LNCAP (cell line): ENCODE data around the gene LRRTM2.

Experiments used
- TF ChIP-seq, protein P1 (sequence below): fragments of 450-650 bp; IDR thresholded peaks from 2 replicates; pipeline ENCODE4 v1.5.1; 2017; ENCODE audit warnings: mild to moderate bottlenecking

The LRRTM2 gene

DNA sequence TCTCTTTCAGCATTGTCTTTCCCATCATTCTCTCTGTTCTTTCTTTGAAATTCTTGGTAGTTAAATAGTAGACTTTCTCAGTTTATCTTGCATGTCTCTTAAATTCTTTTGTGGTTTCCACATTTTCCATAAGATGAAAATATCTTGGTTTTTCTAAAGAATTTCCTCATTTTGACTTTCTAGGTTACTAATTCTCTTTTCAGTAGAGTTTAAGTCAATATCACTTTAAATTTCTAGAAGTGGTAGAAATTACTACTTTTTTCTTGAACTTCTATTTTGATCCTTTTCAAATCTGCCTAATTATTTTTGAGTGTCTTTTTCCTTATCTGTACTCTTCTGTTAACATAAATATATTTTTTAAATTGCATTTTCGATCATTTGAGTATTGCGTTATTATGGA is 23.6 kb upstream of the LRRTM2 start:
- TF ChIP-seq, protein P1, sequence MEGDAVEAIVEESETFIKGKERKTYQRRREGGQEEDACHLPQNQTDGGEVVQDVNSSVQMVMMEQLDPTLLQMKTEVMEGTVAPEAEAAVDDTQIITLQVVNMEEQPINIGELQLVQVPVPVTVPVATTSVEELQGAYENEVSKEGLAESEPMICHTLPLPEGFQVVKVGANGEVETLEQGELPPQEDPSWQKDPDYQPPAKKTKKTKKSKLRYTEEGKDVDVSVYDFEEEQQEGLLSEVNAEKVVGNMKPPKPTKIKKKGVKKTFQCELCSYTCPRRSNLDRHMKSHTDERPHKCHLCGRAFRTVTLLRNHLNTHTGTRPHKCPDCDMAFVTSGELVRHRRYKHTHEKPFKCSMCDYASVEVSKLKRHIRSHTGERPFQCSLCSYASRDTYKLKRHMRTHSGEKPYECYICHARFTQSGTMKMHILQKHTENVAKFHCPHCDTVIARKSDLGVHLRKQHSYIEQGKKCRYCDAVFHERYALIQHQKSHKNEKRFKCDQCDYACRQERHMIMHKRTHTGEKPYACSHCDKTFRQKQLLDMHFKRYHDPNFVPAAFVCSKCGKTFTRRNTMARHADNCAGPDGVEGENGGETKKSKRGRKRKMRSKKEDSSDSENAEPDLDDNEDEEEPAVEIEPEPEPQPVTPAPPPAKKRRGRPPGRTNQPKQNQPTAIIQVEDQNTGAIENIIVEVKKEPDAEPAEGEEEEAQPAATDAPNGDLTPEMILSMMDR: no peak

DNA sequence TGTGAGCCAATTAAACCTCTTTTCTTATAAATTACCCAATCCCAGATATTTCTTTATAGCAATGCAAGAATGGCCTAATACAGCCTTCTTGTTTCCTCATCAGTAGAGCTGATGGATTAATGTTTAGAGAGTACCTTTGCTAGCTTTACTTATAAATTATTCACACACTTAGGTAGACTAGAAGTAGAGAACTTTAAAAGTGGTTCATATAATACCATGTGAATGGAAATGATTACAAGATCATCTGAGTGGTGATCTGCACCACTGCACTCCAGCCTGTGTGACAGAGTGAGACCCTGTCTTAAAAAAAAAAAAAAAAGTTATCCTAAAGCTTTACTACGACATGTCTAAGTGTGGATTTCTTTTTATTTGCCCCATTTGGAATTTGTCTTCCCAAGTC is 23.2 kb upstream of the LRRTM2 start:
- TF ChIP-seq, protein P1: no peak

DNA sequence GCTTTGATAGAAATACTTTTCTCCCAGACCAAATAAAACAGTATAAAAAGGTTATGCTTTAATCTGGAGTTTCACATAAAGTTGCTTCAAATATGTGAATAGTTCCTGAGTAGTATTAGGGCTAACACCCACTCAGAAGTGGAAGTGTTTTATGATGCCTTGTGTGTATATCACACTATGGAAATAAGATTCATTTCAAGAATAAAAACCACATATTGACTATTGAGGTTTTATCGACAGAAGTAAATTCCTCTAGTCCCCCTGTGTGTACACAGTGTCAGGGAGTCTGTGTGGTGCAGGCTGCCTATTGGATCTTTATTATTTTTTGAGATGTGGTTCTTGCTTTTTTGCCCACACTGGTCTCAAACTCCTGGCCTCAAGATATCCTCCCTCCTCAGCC is 20.8 kb upstream of the LRRTM2 start:
- TF ChIP-seq, protein P1: no peak

DNA sequence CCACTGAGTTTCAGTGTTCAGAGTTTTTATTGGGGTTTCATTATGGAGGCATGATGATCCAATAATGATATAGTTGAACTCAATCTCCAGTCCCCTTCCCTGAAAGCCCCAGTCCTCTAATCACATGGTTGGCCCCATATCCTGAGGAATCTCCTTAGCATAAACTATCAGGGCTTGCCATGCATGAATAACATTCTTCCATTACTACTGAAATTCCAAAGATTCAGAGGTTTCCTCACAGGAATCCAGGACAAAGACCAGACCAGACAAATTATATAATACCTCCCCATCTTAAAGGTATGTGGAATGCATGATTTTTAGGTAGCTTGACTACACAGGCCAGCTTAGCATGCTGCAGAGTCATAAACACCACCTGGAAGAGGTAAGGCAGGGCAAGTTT is 15.5 kb upstream of the LRRTM2 start:
- TF ChIP-seq, protein P1: no peak

DNA sequence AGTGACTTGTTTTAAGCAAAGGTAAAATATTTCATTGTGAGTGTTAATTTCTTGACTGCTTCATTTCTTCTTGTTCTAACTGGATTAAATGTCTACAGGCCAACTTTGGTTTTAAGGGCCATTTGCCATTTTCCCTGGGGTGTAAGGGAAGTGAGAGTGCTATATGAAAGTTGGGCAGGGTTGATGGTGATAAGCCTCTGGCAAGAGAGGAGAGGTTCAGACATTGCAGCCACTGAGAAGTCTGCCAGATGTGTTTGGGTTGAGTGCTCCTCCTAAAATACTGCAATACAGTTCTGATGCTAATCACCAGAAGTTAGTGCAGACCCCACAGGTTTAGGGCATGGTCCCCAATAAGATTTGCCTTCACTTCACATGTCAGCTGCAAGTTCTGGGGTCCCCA is 14.9 kb upstream of the LRRTM2 start:
- TF ChIP-seq, protein P1: no peak

DNA sequence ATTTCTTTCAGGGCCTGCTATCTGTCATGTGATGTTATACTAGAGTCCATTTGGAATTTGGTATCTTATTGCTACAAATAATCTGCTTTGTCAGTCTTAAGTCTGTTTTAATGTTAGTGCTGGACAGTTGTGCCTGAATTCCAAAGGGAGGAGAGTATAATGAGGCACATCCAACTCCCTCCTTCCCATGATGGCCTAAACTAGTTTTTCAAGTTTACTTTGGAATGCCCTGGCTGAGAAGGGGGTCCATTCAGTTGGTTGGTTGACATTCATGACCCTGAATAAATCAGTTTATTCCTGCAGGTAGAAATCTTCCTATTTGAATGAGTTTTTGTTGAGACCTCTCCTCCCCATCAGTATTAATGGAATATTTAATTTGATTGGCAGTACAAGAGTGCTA is 9.4 kb upstream of the LRRTM2 start:
- TF ChIP-seq, protein P1: no peak

DNA sequence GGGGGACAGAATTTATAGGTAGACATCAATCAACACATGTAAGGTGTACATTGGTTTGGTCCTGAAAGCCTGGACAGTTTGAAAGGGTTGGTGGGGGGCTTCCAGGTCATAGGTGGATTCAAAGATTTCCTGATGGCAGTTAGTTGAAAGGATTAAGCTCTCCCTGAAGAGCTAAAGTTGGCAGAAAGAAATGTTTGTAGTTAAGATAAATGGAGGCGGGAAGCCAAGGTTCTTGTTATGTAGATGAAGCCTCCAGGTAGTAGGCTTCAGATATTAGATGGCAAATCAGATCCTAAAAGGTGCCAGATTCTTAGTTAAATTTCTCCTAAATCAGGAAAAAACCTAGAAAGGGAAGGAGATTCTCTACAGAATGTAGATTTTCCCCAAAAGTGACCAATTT is 9.0 kb upstream of the LRRTM2 start:
- TF ChIP-seq, protein P1: no peak

DNA sequence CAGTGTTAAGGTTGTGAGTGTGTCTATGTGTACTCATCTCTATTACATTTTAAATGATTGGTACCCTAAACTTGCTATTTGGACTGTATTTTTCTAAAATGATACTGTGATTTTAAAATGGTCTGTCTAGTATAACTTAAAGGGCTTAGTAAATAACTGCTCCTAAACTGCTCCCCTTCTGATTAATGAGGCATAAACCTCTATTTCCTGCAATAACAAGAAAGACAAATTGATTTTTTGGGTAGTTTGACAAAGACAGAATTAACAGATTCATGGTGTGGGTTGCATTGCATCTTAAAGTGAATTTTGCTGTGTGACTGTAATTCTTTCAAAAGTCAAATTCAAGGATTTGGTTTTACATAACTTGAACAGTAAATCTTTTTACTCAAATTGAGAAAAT is 8.1 kb upstream of the LRRTM2 start:
- TF ChIP-seq, protein P1: no peak
